Activated B cell treated with CpG ODN at 0.5 μM for 24 hours (primary cell): ENCODE data around the gene LDB2. TPM values are rescaled to one million over a fixed set of nuclear protein-coding genes. Genes with fewer than 3 reads are reported as not detected.

Experiments used
- ATAC-seq: fragments of 200-7000 bp; cut with Tn5 transposase; one replicate; pipeline ENCODE4 v1.10.0; 2021; ENCODE audit warnings: low read depth, mild to moderate bottlenecking, moderate library complexity
- CTCF ChIA-PET: fragments of 350-600 bp; sonication (Branson Sonifier 250); formaldehyde crosslinking; loops from one replicate; lab custom pipeline; 2021; ENCODE audit warnings: antibody characterized with exemption; lab: Charles Lee
- POLR2A ChIA-PET: fragments of 350-600 bp; sonication (Branson Sonifier 250); formaldehyde crosslinking; loops from one replicate; lab custom pipeline; 2021; ENCODE audit warnings: antibody characterized with exemption; lab: Charles Lee
- DNase-seq: peaks from one replicate; pipeline ENCODE4 v3.0.0; 2022
- H3K27ac Mint-ChIP-seq: one replicate; pipeline ENCODE4 v1.8.0; 2020; ENCODE audit warnings: mixed read lengths
- H3K27me3 Mint-ChIP-seq: one replicate; pipeline ENCODE4 v1.8.0; 2021; ENCODE audit warnings: mixed read lengths
- H3K36me3 Mint-ChIP-seq: one replicate; pipeline ENCODE4 v1.8.0; 2021; ENCODE audit warnings: low read depth, mixed read lengths
- H3K4me1 Mint-ChIP-seq: one replicate; pipeline ENCODE4 v1.8.0; 2021; ENCODE audit warnings: mixed read lengths
- H3K4me3 Mint-ChIP-seq: one replicate; pipeline ENCODE4 v1.8.0; 2020; ENCODE audit warnings: mild to moderate bottlenecking, mixed read lengths
- H3K9me3 Mint-ChIP-seq: one replicate; pipeline ENCODE4 v1.8.0; 2020; ENCODE audit warnings: mixed read lengths
- CTCF ChIP-seq: fragments of 200-600 bp; IDR thresholded peaks from one replicate; pipeline ENCODE4 v1.8.0; 2022; ENCODE audit warnings: antibody characterized with exemption, mild to moderate bottlenecking
- intact Hi-C: fragments of 100-400 bp; cut with micrococcal nuclease; formaldehyde crosslinking; loops from one replicate; pipeline ENCODE4 v1.15.1; 2024
- total RNA-seq: library from RNA; stranded (reverse); gene quantifications from 2 replicates; pipeline ENCODE4 v1.2.3, GENCODE V29; 2022

Gene LDB2
- total RNA-seq, 1 donor from 2014 or later, result not detected

- ChIA-PET POLR2A (no interaction called here), CTCF (no interaction called here)
- no peak overlapping the region for H3K4me3 Mint-ChIP-seq
- DNase-seq (no peak), ATAC-seq (no peak)
- H3K27me3 Mint-ChIP-seq, result no peaks in the 10 kb centered on the region
- H3K9me3 Mint-ChIP-seq, result no peaks in the 10 kb centered on the region
- H3K4me1 Mint-ChIP-seq, result no peaks in the 10 kb centered on the region
- H3K36me3 Mint-ChIP-seq, result no peaks in the 10 kb centered on the region
- no peak overlapping the region for H3K27ac Mint-ChIP-seq
- no peak for TF ChIP-seq CTCF
- intact Hi-C loops, result no loop called here
Measured at GRCh38 chr4:16684935-16685334, 213.5 kb downstream of the LDB2 start.

- no peak overlapping the region for H3K27ac Mint-ChIP-seq
- TF ChIP-seq CTCF, result no peak
- intact Hi-C loops, result no loop called here
- POLR2A ChIA-PET, result no interaction called here
- no peak for ATAC-seq
- H3K9me3 Mint-ChIP-seq, result no peaks in the 10 kb centered on the region
- no peaks in the 10 kb centered on the region for H3K36me3 Mint-ChIP-seq
- CTCF ChIA-PET, result no interaction called here
- no peak overlapping the region for H3K4me3 Mint-ChIP-seq
- no peaks in the 10 kb centered on the region for H3K27me3 Mint-ChIP-seq
- no peaks in the 10 kb centered on the region for H3K4me1 Mint-ChIP-seq
- no peak for DNase-seq
Measured at GRCh38 chr4:16684097-16684496, 214.3 kb downstream of the LDB2 start.

- Mint-ChIP-seq H3K4me3 (no peak overlapping the region), H3K9me3 (no peaks in the 10 kb centered on the region), H3K4me1 (no peaks in the 10 kb centered on the region), H3K27me3 (no peaks in the 10 kb centered on the region), H3K27ac (no peak overlapping the region), H3K36me3 (no peaks in the 10 kb centered on the region)
- intact Hi-C loops, result no loop called here
- ATAC-seq, result no peak
- ChIA-PET CTCF (no interaction called here), POLR2A (no interaction called here)
- DNase-seq, result no peak
- no peak for TF ChIP-seq CTCF
Measured at GRCh38 chr4:16682975-16683374, 215.5 kb downstream of the LDB2 start.

DNA sequence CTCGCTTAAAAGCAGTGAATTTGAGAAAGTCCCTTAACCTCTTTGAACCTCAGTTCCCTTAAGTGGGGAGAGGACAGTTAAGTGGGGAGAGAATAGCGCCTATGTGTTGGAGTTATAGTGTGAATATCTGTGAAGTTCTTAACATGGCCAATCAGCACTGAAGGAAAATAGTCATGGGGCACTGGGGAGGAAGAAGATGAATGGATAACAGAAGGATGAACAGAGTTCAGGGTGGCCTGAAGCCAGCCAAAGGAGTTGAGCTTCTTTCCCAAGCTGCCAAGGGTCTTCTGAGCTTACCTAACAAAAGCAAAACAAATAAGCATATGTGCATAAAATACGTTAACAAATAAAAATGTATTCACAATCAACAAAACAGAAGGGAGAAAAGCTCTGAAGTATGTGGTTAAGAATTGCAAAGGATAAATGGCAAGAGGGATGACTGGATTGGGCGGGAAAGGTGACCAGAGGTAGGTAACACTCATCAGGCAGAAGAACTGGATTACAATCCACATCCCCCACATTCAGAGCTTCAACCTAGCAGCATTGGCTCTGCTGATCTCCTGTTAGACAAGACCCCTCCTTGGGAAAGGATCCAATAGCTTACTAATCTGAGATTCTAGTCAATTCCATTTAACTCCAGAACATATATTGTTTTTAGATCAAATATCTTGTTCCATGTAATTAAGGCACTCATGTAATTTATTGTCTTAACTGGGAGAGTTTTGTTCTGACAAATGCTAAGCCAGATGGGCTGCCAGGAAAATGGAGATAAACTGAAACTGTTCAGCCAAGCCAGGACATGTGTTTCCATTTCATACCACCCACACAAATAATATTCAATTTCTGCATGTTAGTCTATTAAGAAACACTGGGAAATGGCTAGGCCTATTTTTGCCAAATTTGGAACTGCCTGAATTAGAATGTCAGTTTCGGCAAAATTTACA, 221.2 kb downstream of the LDB2 start:
- ChIA-PET POLR2A (no interaction called here), CTCF (no interaction called here)
- TF ChIP-seq CTCF, result no peak
- Mint-ChIP-seq H3K4me1 (no peaks in the 10 kb centered on the region), H3K36me3 (no peaks in the 10 kb centered on the region), H3K4me3 (no peak overlapping the region), H3K27me3 (no peaks in the 10 kb centered on the region), H3K9me3 (no peaks in the 10 kb centered on the region), H3K27ac (no peak overlapping the region)
- DNase-seq (no peak), ATAC-seq (no peak)
- intact Hi-C loops, result no loop called here

- ChIA-PET CTCF (no interaction called here), POLR2A (no interaction called here)
- Mint-ChIP-seq H3K4me3 (no peak overlapping the region), H3K4me1 (no peaks in the 10 kb centered on the region), H3K9me3 (no peaks in the 10 kb centered on the region), H3K27ac (no peak overlapping the region), H3K27me3 (no peaks in the 10 kb centered on the region), H3K36me3 (no peaks in the 10 kb centered on the region)
- no peak for ATAC-seq
- DNase-seq, result no peak
- TF ChIP-seq CTCF, result no peak
- intact Hi-C loops, result no loop called here
Measured at GRCh38 chr4:16676230-16676770, 222.1 kb downstream of the LDB2 start.
